GM19452 (cell line): ENCODE measurements around the gene ZNF277.
"Not testable (repeated sequence)": the region's sequence is repeated elsewhere in the genome, so short reads cannot be mapped to it uniquely, and the experiment has no call there.

Source experiments
- ATAC-seq: cut with Tn5 transposase; IDR thresholded peaks from one replicate; pipeline ENCODE4 v1.9.1; 2021; ENCODE audit not compliant: unreplicated experiment

The ZNF277 gene

GRCh38 chr7:112286250-112287086, 80.0 kb downstream of the ZNF277 start:
- ATAC-seq: peak; percentile 47

- no peak for ATAC-seq
Measured at GRCh38 chr7:112288301-112288700, 81.8 kb downstream of the ZNF277 start.

GRCh38 chr7:112290065-112290464, 83.6 kb downstream of the ZNF277 start:
- no peak for ATAC-seq

- no peak for ATAC-seq
Measured at GRCh38 chr7:112292162-112292561, 85.7 kb downstream of the ZNF277 start.

- ATAC-seq: no peak
Measured at GRCh38 chr7:112293416-112293815, 86.9 kb downstream of the ZNF277 start.

GRCh38 chr7:112296432-112296831, 89.9 kb downstream of the ZNF277 start:
- no peak for ATAC-seq

GRCh38 chr7:112297681-112298080, 91.2 kb downstream of the ZNF277 start:
- ATAC-seq: no peak

- ATAC-seq: no peak
Measured at GRCh38 chr7:112298543-112299100, 92.1 kb downstream of the ZNF277 start.

- ATAC-seq: no peak
Measured at GRCh38 chr7:112300072-112300471, 93.6 kb downstream of the ZNF277 start.

- no peak for ATAC-seq
Measured at GRCh38 chr7:112300831-112301407, 94.4 kb downstream of the ZNF277 start.

- no peak for ATAC-seq
Measured at GRCh38 chr7:112302566-112302965, 96.1 kb downstream of the ZNF277 start.

- ATAC-seq: no peak
Measured at GRCh38 chr7:112306903-112307302, 100.4 kb downstream of the ZNF277 start.

GRCh38 chr7:112307506-112307905, 101.0 kb downstream of the ZNF277 start:
- ATAC-seq: no peak

GRCh38 chr7:112308974-112309373, 102.5 kb downstream of the ZNF277 start:
- no peak for ATAC-seq

- ATAC-seq: not testable (repeated sequence)
Measured at GRCh38 chr7:112316803-112317202, 110.3 kb downstream of the ZNF277 start.

- ATAC-seq: no peak
Measured at GRCh38 chr7:112322070-112322469, 115.6 kb downstream of the ZNF277 start.

GRCh38 chr7:112327566-112327965, 121.1 kb downstream of the ZNF277 start:
- no peak for ATAC-seq

GRCh38 chr7:112331492-112331891, 125.0 kb downstream of the ZNF277 start:
- no peak for ATAC-seq

- no peak for ATAC-seq
Measured at GRCh38 chr7:112334366-112334765, 127.9 kb downstream of the ZNF277 start.

GRCh38 chr7:112336261-112336660, 129.8 kb downstream of the ZNF277 start:
- no peak for ATAC-seq

- ATAC-seq: no peak
Measured at GRCh38 chr7:112336936-112337576, 130.6 kb downstream of the ZNF277 start.

GRCh38 chr7:112337892-112338291, 131.4 kb downstream of the ZNF277 start:
- no peak for ATAC-seq
